ENCODE results near the gene DAGLB.
"Not testable (repeated sequence)": the region's sequence is repeated elsewhere in the genome, so short reads cannot be mapped to it uniquely, and the experiment has no call there.

DAGLB gene

GRCh38 chr7:6430974-6431373 lies 16.8 kb downstream of the DAGLB start:
- no peak for DNase-seq (ENCODE audit: low read depth in 2 of 2)

DNA sequence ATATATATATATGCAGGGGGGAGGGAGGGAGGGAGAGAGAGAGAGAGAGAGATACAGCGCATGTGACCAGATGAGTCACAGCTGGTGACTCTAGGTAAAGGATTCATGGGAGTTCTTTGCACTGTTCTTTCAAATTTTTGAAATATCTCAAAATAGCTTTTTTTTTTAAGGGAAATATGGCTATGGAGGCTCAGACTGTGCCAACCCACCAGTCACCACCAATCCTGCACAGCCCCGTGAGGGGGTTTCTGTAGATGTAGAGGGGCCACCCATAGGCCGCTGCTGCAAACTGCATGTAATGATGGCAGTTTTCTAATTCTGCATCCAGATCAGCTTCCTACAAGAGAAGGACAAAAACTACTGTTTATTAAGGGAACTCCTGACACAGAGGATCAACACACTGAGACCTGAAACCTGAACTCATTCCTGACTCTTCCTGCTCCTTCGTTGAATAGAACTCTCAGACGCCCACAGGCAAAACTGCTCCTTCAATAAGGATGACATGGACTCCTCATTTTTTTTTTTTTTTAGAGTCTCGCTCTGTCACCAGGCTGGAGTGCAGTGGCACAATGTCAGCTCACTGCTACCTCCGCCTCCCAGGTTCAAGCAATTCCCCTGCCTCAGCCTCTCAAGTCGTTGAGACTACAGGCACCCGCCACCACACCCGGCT lies 17.3 kb downstream of the DAGLB start:
- no peak for DNase-seq (ENCODE audit: low read depth in 2 of 2)

DNA sequence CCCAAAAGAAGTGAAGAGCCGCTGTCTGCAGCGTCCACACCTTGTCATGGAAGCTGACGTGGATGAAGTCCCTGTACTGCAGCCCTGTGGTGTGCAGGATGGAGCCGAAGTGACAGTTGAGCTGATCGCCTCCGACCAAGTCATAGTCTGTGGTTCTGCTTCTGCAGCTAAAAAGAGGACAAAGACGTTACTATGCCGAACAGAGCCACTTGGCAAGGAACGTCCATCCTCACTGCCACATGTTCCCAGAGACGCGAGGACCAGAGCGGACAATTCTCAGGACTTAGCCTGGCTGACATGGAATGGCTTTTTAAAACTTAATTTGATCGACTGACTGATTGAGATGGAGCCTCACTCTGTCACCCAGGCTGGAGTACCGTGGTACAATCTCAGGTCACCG lies 21.8 kb downstream of the DAGLB start:
- no peak for DNase-seq (ENCODE audit: low read depth in 2 of 2)

DNA sequence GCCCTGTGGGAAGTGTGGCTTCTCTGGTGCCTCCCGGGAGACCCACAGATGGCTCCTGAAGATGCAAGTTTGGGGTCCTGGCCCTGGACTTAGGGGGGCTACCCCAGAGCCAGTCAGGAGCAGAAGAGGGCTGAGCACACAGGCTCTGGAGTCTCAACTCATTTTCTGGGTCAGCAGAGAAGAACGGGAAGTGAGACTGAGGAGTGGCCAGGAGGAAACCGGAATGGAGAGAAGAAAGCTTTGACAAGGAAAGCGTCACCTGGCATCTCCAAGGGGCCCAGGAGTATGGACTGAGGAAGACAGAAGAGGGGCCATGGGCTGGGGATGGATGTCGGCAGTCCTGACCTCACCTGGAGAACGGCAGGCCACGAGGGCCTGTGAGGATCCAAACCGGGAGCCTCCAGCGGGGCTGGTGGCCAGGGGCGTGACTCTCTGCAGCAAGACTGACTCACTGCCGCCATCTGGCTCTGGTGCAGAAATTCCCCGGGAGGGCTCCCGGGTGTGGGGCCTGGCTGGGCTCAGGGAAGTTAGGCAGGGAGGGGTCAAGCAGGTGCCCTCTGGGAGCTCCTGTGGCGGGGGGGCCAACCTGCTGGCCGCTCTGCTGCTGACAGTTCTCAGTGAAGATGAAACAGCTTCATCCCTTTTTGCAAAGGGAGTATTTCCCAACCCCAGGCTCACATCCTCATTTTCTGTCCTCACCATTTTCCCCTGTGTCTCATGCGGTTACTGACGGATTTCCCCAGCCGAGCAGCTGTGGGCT lies 23.6 kb downstream of the DAGLB start:
- no peak for DNase-seq (ENCODE audit: low read depth in 2 of 2)

- no peak for DNase-seq (ENCODE audit: low read depth in 2 of 2)
Measured at GRCh38 chr7:6422926-6423632, 24.7 kb downstream of the DAGLB start.

DNA sequence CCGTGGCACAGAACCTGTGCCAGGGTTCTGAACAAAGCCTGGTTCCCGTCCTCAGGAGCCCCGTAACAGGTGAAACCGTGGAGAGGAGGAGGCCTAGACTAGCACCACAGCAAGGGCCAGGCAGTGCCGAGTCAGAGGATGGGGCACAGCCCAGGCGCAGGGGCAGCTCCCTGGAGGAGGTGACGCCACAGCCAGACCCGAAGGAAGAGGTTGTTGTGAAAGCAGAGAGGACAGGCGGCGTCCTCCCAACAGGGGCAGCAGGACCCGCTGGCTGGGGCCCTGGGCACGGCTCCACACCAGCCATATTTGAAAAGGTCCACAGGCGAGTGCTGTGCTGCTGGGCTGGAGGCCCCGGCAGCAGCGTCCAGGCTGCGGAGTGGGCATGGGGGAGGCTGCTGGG lies 25.7 kb downstream of the DAGLB start:
- DNase-seq (ENCODE audit: low read depth in 2 of 2) = no peak

- no peak for DNase-seq (ENCODE audit: low read depth in 2 of 2)
Measured at GRCh38 chr7:6420680-6421079, 27.1 kb downstream of the DAGLB start.

- no peak for DNase-seq (ENCODE audit: low read depth in 2 of 2)
Measured at GRCh38 chr7:6419310-6419773, 28.4 kb downstream of the DAGLB start.

DNA sequence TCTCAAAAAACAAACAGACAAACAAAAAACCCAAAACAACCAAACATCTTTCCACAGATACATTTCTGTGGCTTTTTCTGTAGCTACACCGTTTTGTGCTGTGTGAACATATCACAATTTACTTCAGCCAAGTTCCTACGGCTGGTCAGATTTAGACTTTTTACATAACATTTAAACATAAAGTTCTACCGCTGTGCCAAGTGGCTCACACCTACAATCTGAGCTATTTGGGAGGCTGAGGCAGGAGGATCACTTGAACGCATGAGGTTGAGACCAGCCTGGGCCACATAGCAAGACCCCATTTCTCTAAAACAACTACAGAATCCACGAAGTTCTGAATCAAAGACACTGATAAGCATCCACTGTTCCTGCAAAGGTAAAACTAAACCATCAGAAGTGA lies 30.3 kb downstream of the DAGLB start:
- no peak for DNase-seq (ENCODE audit: low read depth in 2 of 2)

- no peak for DNase-seq (ENCODE audit: low read depth in 2 of 2)
Measured at GRCh38 chr7:6416516-6417145, 31.1 kb downstream of the DAGLB start.

GRCh38 chr7:6413637-6414036 lies 34.1 kb downstream of the DAGLB start:
- DNase-seq (ENCODE audit: low read depth in 2 of 2) = no peak

DNA sequence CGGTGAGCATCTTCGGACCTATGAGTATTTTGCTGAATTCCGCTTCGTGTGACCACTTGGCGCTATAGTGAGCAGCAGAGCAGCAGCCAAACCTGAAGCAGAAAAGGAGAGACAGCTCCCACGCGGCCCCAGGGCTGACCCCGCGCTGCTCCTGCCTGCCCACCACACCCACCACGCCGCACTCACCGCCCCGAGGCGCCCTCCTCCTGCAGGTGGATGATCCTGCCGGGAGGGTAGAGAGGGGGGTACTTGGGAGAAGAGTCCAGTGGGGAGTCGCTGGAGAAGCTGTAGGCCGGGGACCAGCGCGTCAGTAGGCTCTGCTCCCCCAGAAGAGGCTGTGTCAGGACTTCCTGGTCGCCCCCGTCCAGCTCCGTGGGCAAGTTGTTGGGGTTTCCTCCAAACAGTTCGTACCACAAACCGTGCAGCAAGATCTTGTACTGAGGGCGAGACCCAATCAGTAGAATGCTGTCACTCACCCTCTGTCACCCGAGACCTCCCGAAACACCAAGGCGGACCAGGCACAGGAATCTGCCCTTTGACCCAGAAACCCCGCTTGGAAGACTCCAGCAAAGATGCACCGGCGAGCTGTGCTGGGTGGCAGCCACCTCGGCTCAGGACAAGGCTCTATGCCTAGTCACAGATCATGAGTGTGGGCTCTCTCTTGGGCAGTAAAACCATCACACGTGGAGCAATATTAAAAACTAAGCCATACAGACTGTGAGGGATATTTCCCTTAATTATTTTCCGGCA lies 37.6 kb downstream of the DAGLB start:
- no peak for DNase-seq (ENCODE audit: low read depth in 2 of 2)

- DNase-seq (ENCODE audit: low read depth in 2 of 2) = no peak
Measured at GRCh38 chr7:6409091-6409490, 38.7 kb downstream of the DAGLB start.

GRCh38 chr7:6407434-6407833 lies 40.3 kb downstream of the DAGLB start:
- no peak for DNase-seq (ENCODE audit: low read depth in 2 of 2)

DNA sequence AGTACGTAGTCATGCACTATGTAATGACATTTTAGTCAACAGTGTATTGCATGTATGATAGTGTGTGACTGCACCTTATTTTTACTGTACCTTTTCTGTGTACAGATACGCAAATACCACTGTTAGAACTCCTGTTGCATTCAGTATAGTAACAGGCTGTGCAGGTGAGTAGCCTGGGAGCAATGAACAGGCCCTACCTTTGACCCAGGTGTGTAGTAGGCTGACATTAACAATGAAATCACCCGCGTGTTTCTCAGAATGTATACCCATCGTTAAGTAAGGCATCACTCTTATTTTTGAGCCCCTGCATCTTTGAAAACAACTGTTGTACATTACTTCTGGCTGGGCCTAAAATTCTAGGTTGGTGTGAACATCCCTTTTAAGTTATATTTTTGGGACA lies 41.6 kb downstream of the DAGLB start:
- no peak for DNase-seq (ENCODE audit: low read depth in 2 of 2)

GRCh38 chr7:6403907-6404306 lies 43.8 kb downstream of the DAGLB start:
- no peak for DNase-seq (ENCODE audit: low read depth in 2 of 2)

DNA sequence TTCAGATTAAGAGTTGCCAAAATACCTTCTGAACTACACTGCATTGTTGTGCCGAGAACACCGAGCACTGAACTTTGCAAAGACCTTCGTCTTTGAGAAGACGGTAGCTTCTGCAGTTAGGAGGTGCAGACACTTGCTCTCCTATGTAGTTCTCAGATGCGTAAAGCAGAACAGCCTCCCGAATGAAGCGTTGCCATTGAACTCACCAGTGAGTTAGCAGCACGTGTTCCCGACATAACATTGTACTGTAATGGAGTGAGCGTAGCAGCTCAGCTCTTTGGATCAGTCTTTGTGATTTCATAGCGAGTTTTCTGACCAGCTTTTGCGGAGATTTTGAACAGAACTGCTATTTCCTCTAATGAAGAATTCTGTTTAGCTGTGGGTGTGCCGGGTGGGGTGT lies 45.0 kb downstream of the DAGLB start:
- DNase-seq (ENCODE audit: low read depth in 2 of 2) = no peak

GRCh38 chr7:6402041-6402440 lies 45.7 kb downstream of the DAGLB start:
- DNase-seq (ENCODE audit: low read depth in 2 of 2) = no peak

DNA sequence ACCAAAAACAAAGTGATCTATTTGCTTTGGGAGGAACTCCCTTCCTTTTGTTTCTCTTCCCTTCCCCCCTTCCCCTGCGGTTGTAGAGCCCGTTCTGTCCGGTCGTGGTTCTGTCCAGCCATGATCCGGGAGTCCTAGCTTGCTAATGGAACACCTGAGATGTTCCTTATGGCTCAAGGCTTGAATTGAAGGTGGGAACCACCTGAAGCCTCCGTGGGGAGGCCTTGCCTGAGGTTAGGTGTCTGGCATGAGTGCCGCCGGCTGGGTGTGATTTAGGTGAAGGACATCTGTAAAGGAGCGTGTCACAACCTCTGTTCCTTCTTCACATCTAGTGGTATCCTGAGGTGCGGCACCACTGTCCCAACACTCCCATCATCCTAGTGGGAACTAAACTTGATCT lies 46.2 kb downstream of the DAGLB start:
- DNase-seq (ENCODE audit: low read depth in 2 of 2) = no peak

GRCh38 chr7:6400243-6401105 lies 47.3 kb downstream of the DAGLB start:
- not testable (repeated sequence) for DNase-seq (ENCODE audit: low read depth in 2 of 2)

- DNase-seq (ENCODE audit: low read depth in 2 of 2) = no peak
Measured at GRCh38 chr7:6399351-6399750, 48.4 kb downstream of the DAGLB start.

All from stimulated activated CD8-positive, alpha-beta memory T cell treated with anti-CD3 and anti-CD28 coated beads, Interleukin-15, amount 100 ng/mL, for 4 hours (primary cell).